K562 (cell line): ENCODE results near the gene NEDD4L. TPM values are rescaled to one million over a fixed set of nuclear protein-coding genes. Genes with fewer than 3 reads are reported as not detected.

ENCODE experiments used
- ATAC-seq: fragments of 200-7000 bp; cut with Tn5 transposase; 3 replicates; pipeline ENCODE4 v1.9.1; 2020; ENCODE audit warnings: moderate library complexity
- BruUV-seq: library from RNA; stranded (reverse); fragments of 400-500 nt; replicated peaks from 2 replicates; lab custom pipeline; 2021; lab: Mats Ljungman, UMichigan
- CTCF ChIA-PET: fragments of 300-600 bp; formaldehyde crosslinking; extraction: SDS; loops from one replicate; lab custom pipeline; 2021; ENCODE audit warnings: low intra/inter-chr PET ratio; lab: Yijun Ruan, JAX
- POLR2A ChIA-PET: fragments of 300-600, 350-650 bp; sonication (Branson Sonifier 250); formaldehyde crosslinking; extraction: SDS; loops from one replicate; lab custom pipeline; 2021; ENCODE audit warnings: antibody characterized with exemption, inconsistent platforms; lab: Yijun Ruan, JAX
- DNase-seq, 4 experiments: peaks; one replicate each; pipeline versions ENCODE4 v3.0.0 to v3.0.0-alpha.2; 2011 to 2018; ENCODE audit warnings: low spot score in 3 of 4, mixed read lengths in 3 of 4; ENCODE audit errors: extremely low read depth in 1 of 4
- FAIRE-seq: peaks from 2 replicates; lab custom pipeline; 2011; peaks lifted over from hg19 to GRCh38; lab: Jason Lieb, UNC
- H2AFZ ChIP-seq: 2 replicates; pipeline ENCODE4 v1.6.0; 2011; ENCODE audit warnings: low read depth, low read length, control low read depth, inconsistent platforms
- H3K27ac ChIP-seq: fragments of 200-600 bp; 3 replicates; pipeline ENCODE4 v1.8.0; 2011; ENCODE audit warnings: low read depth, mild to moderate bottlenecking, control low read depth, inconsistent platforms, low read length, moderate library complexity, mixed read lengths; ENCODE audit errors: extremely low read depth
- H3K27me3 ChIP-seq, 2 experiments: fragments of 300-600 bp in 1 of 2; 2 replicates in 1 of 2; 3 replicates in 1 of 2; pipeline versions ENCODE4 v1.6.0 to v1.8.0; 2011; ENCODE audit warnings: inconsistent platforms in 2 of 2, low read length in 2 of 2, mild to moderate bottlenecking in 1 of 2, mixed read lengths in 1 of 2, moderate library complexity in 1 of 2; ENCODE audit not compliant: control insufficient read depth in 2 of 2, insufficient read depth in 2 of 2
- H3K36me3 ChIP-seq: fragments of 300-600 bp; 3 replicates; pipeline ENCODE4 v1.8.0; 2011; ENCODE audit warnings: mild to moderate bottlenecking, low read length, inconsistent platforms; ENCODE audit not compliant: control insufficient read depth, insufficient read depth
- H3K4me1 ChIP-seq, 2 experiments: fragments of 200-600 bp in 1 of 2; replicated peaks in 1 of 2; 2 replicates in 1 of 2; 3 replicates in 1 of 2; pipeline versions ENCODE4 v1.5.1 to v1.8.0; 2011; ENCODE audit warnings: inconsistent platforms in 2 of 2, low read length in 2 of 2, mild to moderate bottlenecking in 1 of 2, mixed read lengths in 1 of 2, moderate library complexity in 1 of 2; ENCODE audit not compliant: control insufficient read depth in 2 of 2, insufficient read depth in 2 of 2
- H3K4me2 ChIP-seq: 2 replicates; pipeline ENCODE4 v1.6.1; 2011; ENCODE audit warnings: low read length, control low read depth, inconsistent platforms, mixed read lengths; ENCODE audit not compliant: insufficient read depth
- H3K4me3 ChIP-seq: fragments of 200-600 bp; sonication (generic), shearing (Covaris generic); 2 replicates; pipeline ENCODE4 v1.5.1; 2016; ENCODE audit warnings: control low read depth, inconsistent platforms
- H3K79me2 ChIP-seq: fragments of 200-600 bp; 3 replicates; pipeline ENCODE4 v1.8.0; 2011; ENCODE audit warnings: low read length, inconsistent platforms; ENCODE audit not compliant: control insufficient read depth, insufficient read depth
- H3K9ac ChIP-seq, 2 experiments: 2 replicates each; pipeline versions ENCODE4 v1.6.0 to v1.6.1; 2011; ENCODE audit warnings: low read depth in 2 of 2, low read length in 2 of 2, control low read depth in 1 of 2, inconsistent platforms in 1 of 2, mild to moderate bottlenecking in 1 of 2, mixed read lengths in 1 of 2; ENCODE audit not compliant: insufficient read depth in 1 of 2
- H3K9me1 ChIP-seq: one replicate; pipeline ENCODE4 v1.6.0; 2011; ENCODE audit warnings: inconsistent platforms, mild to moderate bottlenecking, low read length, moderate library complexity; ENCODE audit not compliant: control insufficient read depth, insufficient read depth
- H3K9me3 ChIP-seq: replicated peaks from 2 replicates; pipeline ENCODE4 v1.5.1; 2011; ENCODE audit warnings: low read depth, low read length, inconsistent platforms; ENCODE audit not compliant: control insufficient read depth, insufficient read depth
- H4K20me1 ChIP-seq: replicated peaks from 2 replicates; pipeline ENCODE4 v1.6.1; 2011; ENCODE audit warnings: low read length, inconsistent platforms, mixed read lengths; ENCODE audit not compliant: control insufficient read depth, insufficient read depth
- ARHGAP35 ChIP-seq: fragments of 450-650 bp; IDR thresholded peaks from 2 replicates; pipeline ENCODE4 v1.6.1; 2018; ENCODE audit not compliant: partially characterized antibody
- ARID1B ChIP-seq: fragments of 450-650 bp; IDR thresholded peaks from 2 replicates; pipeline ENCODE4 v1.6.1; 2016; ENCODE audit warnings: antibody characterized with exemption, mild to moderate bottlenecking, inconsistent platforms
- BRCA1 ChIP-seq, 2 experiments: fragments of 450-650 bp in 1 of 2; sonication (generic) in 1 of 2; formaldehyde crosslinking in 1 of 2; IDR thresholded peaks; 2 replicates each; pipeline versions ENCODE4 v1.5.0 to v1.6.1; 2017 to 2020; ENCODE audit warnings: mild to moderate bottlenecking in 1 of 2, missing genetic modification reagents in 1 of 2
- BRF1 ChIP-seq: IDR thresholded peaks from 3 replicates; pipeline ENCODE4 v1.6.1; 2011; ENCODE audit warnings: borderline replicate concordance, mild to moderate bottlenecking; ENCODE audit not compliant: insufficient read length; ENCODE audit errors: extremely low read depth
- CBFA2T3 ChIP-seq: fragments of 450-650 bp; IDR thresholded peaks from 2 replicates; pipeline ENCODE4 v1.6.1; 2017
- CHCHD3 ChIP-seq: fragments of 250-450 bp; sonication (Bioruptor Pico); IDR thresholded peaks from 2 replicates; pipeline ENCODE4 v2.1.2; 2022; ENCODE audit warnings: mild to moderate bottlenecking
- FIP1L1 ChIP-seq: fragments of 200-400 bp; formaldehyde crosslinking; IDR thresholded peaks from 2 replicates; pipeline ENCODE4 v1.6.1; 2018; ENCODE audit warnings: mild to moderate bottlenecking, low read depth, low read length; ENCODE audit not compliant: poor library complexity, severe bottlenecking
- GATA2 ChIP-seq: sonication (generic); formaldehyde crosslinking; IDR thresholded peaks from 2 replicates; pipeline ENCODE4 v1.4.0; 2020; ENCODE audit warnings: mild to moderate bottlenecking, missing genetic modification reagents
- HNRNPLL ChIP-seq: fragments of 200-400 bp; formaldehyde crosslinking; IDR thresholded peaks from 2 replicates; pipeline ENCODE4 v1.6.1; 2017; ENCODE audit warnings: low read length, low read depth, mild to moderate bottlenecking; ENCODE audit not compliant: poor library complexity, severe bottlenecking
- NFXL1 ChIP-seq: fragments of 450-650 bp; formaldehyde crosslinking; IDR thresholded peaks from 2 replicates; pipeline ENCODE4 v1.4.0; 2021; ENCODE audit warnings: mild to moderate bottlenecking
- RBM15 ChIP-seq: fragments of 200-400 bp; formaldehyde crosslinking; IDR thresholded peaks from 2 replicates; pipeline ENCODE4 v1.6.1; 2018; ENCODE audit warnings: mild to moderate bottlenecking, low read length, moderate library complexity; ENCODE audit not compliant: insufficient read depth
- RBM39 ChIP-seq: fragments of 200-400 bp; formaldehyde crosslinking; optimal IDR thresholded peaks from 2 replicates; pipeline ENCODE3; 2018; ENCODE audit warnings: low read depth, low read length
- ZNF77 ChIP-seq: fragments of 250-450 bp; sonication (Bioruptor Pico); IDR thresholded peaks from 2 replicates; pipeline ENCODE4 v1.5.0; 2020
- WGBS: fragments of 100-300 bp; shearing (Covaris generic); methylation state at CpG from one replicate; pipeline ENCODE4 v1.1.6; 2016; ENCODE audit warnings: low coverage, mixed read lengths; ENCODE audit not compliant: insufficient coverage; ENCODE audit errors: missing lambda C conversion rate; 5-methylcytosine and 5-hydroxymethylcytosine counted together
- in situ Hi-C: fragments of 300-500 bp; cut with MboI; formaldehyde crosslinking; loops from 4 replicates; pipeline ENCODE4 v1.15.0; 2018; ENCODE audit warnings: inconsistent platforms, mixed read lengths
- intact Hi-C: fragments of 100-400 bp; cut with micrococcal nuclease; formaldehyde crosslinking; loops from 2 replicates; pipeline ENCODE4 v1.14.2; 2022
- polyA plus RNA-seq, 8 experiments: library from polyadenylated mRNA; depleted of rRNA in 4 of 8; stranded (reverse) in 5 of 8; unstranded in 3 of 8; fragments of >200 nt; fragmentation: Nextera tagmentation in 2 of 8; fragmentation: Illumina TruSeq in 1 of 8; extraction: Ambion mirVana in 2 of 8; extraction: Trizol in 1 of 8; gene quantifications; 2 replicates each; pipeline versions ENCODE4 v1.2.1 to v1.2.3, GENCODE V29; 2011 to 2014; ENCODE audit warnings: inconsistent platforms in 1 of 8, missing spikeins in 1 of 8
- total RNA-seq, 7 experiments: library from RNA; depleted of rRNA in 6 of 7; stranded (reverse); fragments of >200 nt in 6 of 7; fragmentation: Illumina TruSeq in 2 of 7; extraction: Trizol in 2 of 7; gene quantifications; 2 replicates each; pipeline versions ENCODE4 v1.2.1 to v1.2.3, GENCODE V29; 2011 to 2021; ENCODE audit warnings: low replicate concordance in 1 of 7
- TF ChIP-seq, protein P1 (sequence below): fragments of 450-650 bp; IDR thresholded peaks from 2 replicates; pipeline ENCODE4 v1.6.1; 2017; ENCODE audit warnings: antibody characterized with exemption

The NEDD4L gene
- total and polyA plus RNA-seq, 9 of the 15 experiments (the other 6 are each of a cell fraction or from before 2014, with no cell fraction given), result 8.1 to 33.4 (median 19.9) TPM

DNA sequence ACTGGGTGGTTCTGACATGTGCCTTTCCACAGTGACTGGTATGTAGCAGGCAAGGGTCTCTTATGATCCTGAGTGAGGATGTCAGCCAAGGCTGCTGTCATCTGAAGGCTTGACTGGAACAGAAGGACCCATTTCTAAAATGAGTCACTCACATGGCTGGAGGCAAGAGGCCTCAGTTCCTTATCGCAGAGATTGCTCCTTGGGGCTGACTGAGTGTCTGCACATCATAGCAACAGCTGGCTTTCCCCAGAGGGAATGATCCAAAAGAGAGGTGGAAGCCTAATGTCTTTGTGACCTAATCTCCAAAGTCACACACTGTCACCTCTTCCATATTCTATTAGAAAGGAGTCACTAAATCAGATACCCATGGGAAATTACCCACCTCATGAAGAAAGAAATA is 114.0 kb downstream of the NEDD4L start (continued):
- TF ChIP-seq CBFA2T3, result peak; percentile 31

DNA sequence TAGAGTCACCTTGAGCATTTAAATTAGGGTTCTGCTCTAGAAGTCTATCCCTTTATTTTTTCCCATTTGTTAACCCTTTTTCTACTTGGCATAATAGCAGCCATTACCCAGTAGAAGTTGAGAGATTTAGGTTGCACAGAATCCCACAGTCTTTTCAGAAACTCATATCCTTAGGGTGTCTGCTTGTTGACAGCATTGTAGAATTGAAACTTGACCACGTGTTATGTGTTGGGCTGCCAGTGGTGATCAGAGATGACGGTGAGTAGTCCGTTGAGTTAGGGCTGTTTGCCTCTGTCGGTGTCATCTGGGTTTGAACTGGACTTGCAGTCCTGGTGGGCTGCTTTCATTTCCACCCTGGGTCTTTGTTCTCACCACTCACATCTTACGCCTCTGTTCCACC is 114.4 kb downstream of the NEDD4L start:
- Histone ChIP-seq H3K4me3 (no peak overlapping the region), H3K79me2 (peaks cover 7% of the 10 kb centered on the region; the same call in 1 of the 3 replicates), H3K9ac (no peak overlapping the region), H3K27me3 (no peaks in the 10 kb centered on the region), H3K27ac (no peak overlapping the region), H3K9me1 (peaks cover 2% of the 10 kb centered on the region), H3K9me3 (no peaks in the 10 kb centered on the region), H2AFZ (no peak overlapping the region), H3K4me2 (no peak overlapping the region), H3K36me3 (no peaks in the 10 kb centered on the region), H4K20me1 (no peaks in the 10 kb centered on the region), H3K4me1 (peaks cover 0 to 11% of the 10 kb centered on the region in 2 experiments; a peak in 3 of 5 replicates)
- no TSS peak for BruUV-seq
- no peak for DNase-seq
- intact Hi-C loops (no loop called here), in situ Hi-C loops (no loop called here)
- WGBS, result 76% methylated on average over 5 of the region's 5 CpGs
- ATAC-seq, result no peak
- ChIA-PET CTCF (no interaction called here), POLR2A (interaction anchor here (0.5 kb wide), 1 partner anchor 289 kb away, joined by 4 read pairs; no protein-coding TSS in a partner anchor)
- TF ChIP-seq RBM15, result no peak
- TF ChIP-seq FIP1L1, result no peak
- no peak for TF ChIP-seq ARHGAP35
- no peak for FAIRE-seq

DNA sequence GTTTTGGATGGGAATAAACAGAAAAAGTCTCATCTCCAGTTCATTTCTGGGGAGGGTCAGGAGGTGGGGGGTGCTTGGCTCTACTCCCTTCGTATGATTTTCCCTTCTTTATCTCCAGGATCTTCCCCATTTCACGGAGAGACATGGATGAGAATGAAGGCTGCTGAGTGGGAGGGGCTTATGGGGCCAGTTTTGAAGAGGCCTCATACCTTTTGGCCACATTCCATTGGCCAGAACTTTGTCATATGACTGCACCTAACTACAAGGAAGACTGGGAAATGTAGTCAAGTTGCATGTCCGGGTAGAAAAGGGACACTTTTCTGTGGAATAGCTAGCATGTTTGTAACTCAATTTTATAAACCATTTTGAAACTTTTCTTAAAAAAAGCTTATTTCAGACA is 117.6 kb downstream of the NEDD4L start:
- ChIA-PET CTCF (no interaction called here), POLR2A (no interaction called here)
- peak overlapping the region; percentile 44; the same call in 1 of the 2 replicates for H2AFZ ChIP-seq
- H3K79me2 ChIP-seq, result peaks cover 7% of the 10 kb centered on the region; the same call in 1 of the 3 replicates
- H3K36me3 ChIP-seq, result no peaks in the 10 kb centered on the region
- ATAC-seq (peak; percentile 95), DNase-seq (peak; percentile 39 to 72 (median 58)), FAIRE-seq (peak; percentile 88)
- BruUV-seq, result no TSS peak
- no peak overlapping the region for H3K27ac ChIP-seq
- H3K4me1 ChIP-seq, result peaks cover 0 to 11% of the 10 kb centered on the region in 2 experiments; a peak in 3 of 5 replicates
- no peaks in the 10 kb centered on the region for H3K27me3 ChIP-seq
- H3K9ac ChIP-seq, result no peak overlapping the region
- H3K4me3 ChIP-seq, result no peak overlapping the region
- 0% methylated on average over 3 of the region's 3 CpGs for WGBS
- H3K9me3 ChIP-seq, result no peaks in the 10 kb centered on the region
- H3K4me2 ChIP-seq, result peak overlapping the region; percentile 48
- 0 out of 2 replicates have a peak, but pooled peaks cover 4% of the 10 kb centered on the region for H4K20me1 ChIP-seq
- intact Hi-C loops, result no loop called here
- in situ Hi-C loops, result no loop called here
- peaks cover 2% of the 10 kb centered on the region for H3K9me1 ChIP-seq
- no peak for TF ChIP-seq BRCA1 (IDR thresholded peaks at IDR 0.05)
- TF ChIP-seq BRCA1 (CRISPR knock-in tag; IDR thresholded peaks at IDR 0.05), result no peak
- TF ChIP-seq CHCHD3, result no peak
- no peak for TF ChIP-seq ARID1B
- no peak for TF ChIP-seq NFXL1 (CRISPR knock-in tag)
- TF ChIP-seq BRF1, result no peak
- TF ChIP-seq HNRNPLL, result no peak
- no peak for TF ChIP-seq RBM39
- no peak for TF ChIP-seq ZNF77 (CRISPR knock-in tag)
- TF ChIP-seq GATA2 (CRISPR knock-in tag), result 0 out of 2 replicates have a peak, but pooled peaks have one; percentile 11
- TF ChIP-seq, protein P1, sequence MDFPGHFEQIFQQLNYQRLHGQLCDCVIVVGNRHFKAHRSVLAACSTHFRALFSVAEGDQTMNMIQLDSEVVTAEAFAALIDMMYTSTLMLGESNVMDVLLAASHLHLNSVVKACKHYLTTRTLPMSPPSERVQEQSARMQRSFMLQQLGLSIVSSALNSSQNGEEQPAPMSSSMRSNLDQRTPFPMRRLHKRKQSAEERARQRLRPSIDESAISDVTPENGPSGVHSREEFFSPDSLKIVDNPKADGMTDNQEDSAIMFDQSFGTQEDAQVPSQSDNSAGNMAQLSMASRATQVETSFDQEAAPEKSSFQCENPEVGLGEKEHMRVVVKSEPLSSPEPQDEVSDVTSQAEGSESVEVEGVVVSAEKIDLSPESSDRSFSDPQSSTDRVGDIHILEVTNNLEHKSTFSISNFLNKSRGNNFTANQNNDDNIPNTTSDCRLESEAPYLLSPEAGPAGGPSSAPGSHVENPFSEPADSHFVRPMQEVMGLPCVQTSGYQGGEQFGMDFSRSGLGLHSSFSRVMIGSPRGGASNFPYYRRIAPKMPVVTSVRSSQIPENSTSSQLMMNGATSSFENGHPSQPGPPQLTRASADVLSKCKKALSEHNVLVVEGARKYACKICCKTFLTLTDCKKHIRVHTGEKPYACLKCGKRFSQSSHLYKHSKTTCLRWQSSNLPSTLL, result no peak
